Heart right ventricle (tissue), 16 donors: ENCODE results near the gene RALGPS1. TPM values are rescaled to one million over a fixed set of nuclear protein-coding genes. Genes with fewer than 3 reads are reported as not detected.

Experiments used
- ATAC-seq, 8 donors: fragments of 200-7000 bp; cut with Tn5 transposase; one replicate each; pipeline ENCODE4 v1.9.1; 2020; ENCODE audit warnings: mild to moderate bottlenecking in 8 of 8, moderate library complexity in 8 of 8, moderate number of reproducible peaks in 1 of 8
- DNase-seq, 2 donors: peaks; one replicate each; pipeline ENCODE4 v3.0.0-alpha.2; 2020
- H3K27ac ChIP-seq, 10 donors: fragments of 200-600 bp; sonication (generic) in 2 of 10; one replicate each; pipeline versions ENCODE4 v1.5.0 to v1.8.0; 2020 to 2022; ENCODE audit warnings: mild to moderate bottlenecking in 3 of 10
- H3K27me3 ChIP-seq, 7 donors: fragments of 200-600 bp; one replicate each; pipeline ENCODE4 v1.8.0; 2021 to 2022; ENCODE audit warnings: mild to moderate bottlenecking in 2 of 7
- H3K36me3 ChIP-seq, 9 donors: fragments of 200-600 bp; sonication (generic) in 1 of 9; one replicate each; pipeline versions ENCODE4 v1.5.0 to v1.8.0; 2020 to 2022; ENCODE audit warnings: mild to moderate bottlenecking in 2 of 9
- H3K4me1 ChIP-seq, 9 donors: fragments of 200-600 bp; sonication (generic) in 1 of 9; one replicate each; pipeline versions ENCODE4 v1.5.0 to v1.8.0; 2020 to 2022; ENCODE audit warnings: mild to moderate bottlenecking in 4 of 9
- H3K4me3 ChIP-seq, 10 donors: fragments of 200-600 bp; sonication (generic) in 2 of 10; one replicate each; pipeline versions ENCODE4 v1.5.0 to v1.8.0; 2020 to 2022; ENCODE audit warnings: mild to moderate bottlenecking in 7 of 10, moderate library complexity in 2 of 10
- H3K9me3 ChIP-seq, 11 donors: fragments of 200-600 bp in 10 of 11; sonication (generic) in 2 of 11; one replicate each; pipeline versions ENCODE4 v1.5.0 to v1.8.0; 2013 to 2022; ENCODE audit warnings: mild to moderate bottlenecking in 2 of 11, control low read depth in 1 of 11, moderate library complexity in 1 of 11
- CTCF ChIP-seq, 9 donors: fragments of 200-600 bp; sonication (generic) in 2 of 9; IDR thresholded peaks; one replicate each; pipeline versions ENCODE4 v1.5.0 to v1.8.0; 2021 to 2022; ENCODE audit warnings: antibody characterized with exemption in 9 of 9, mild to moderate bottlenecking in 5 of 9, moderate library complexity in 1 of 9
- WGBS, 2 donors: extraction: QIAGEN DNeasy Blood & Tissue Kit; methylation state at CpG; one replicate each; pipeline ENCODE4 v1.1.7; 2013; ENCODE audit warnings: inconsistent platforms in 1 of 2; 5-methylcytosine and 5-hydroxymethylcytosine counted together
- intact Hi-C, 10 donors: fragments of 100-400 bp; cut with DNase I; formaldehyde crosslinking; loops; one replicate each; pipeline versions ENCODE4 v1.11.1 to v1.14.2; 2022
- polyA plus RNA-seq, 2 donors: library from polyadenylated mRNA; stranded (reverse); fragments of 200-250 nt; gene quantifications; one replicate each; pipeline ENCODE4 v1.2.3, GENCODE V29; 2013
- total RNA-seq, 10 donors: library from RNA; stranded (reverse); fragmentation: NEBNext Ultra II Directional in 3 of 10; extraction: Animal tissue kit (Norgen Biotek cat#: 25700) in 3 of 10; gene quantifications; one replicate each; pipeline versions ENCODE4 v1.2.1 to v1.2.4, GENCODE V29; 2021 to 2023
- donor health status: Arrhythmogenic right ventricular cardiomyopathy.
- donor health status: ischemic (EF 13 %, LVEDD 7.1; RV severe dilation, severe dysfunction).
- donor health status: healthy with polysubstance abuse.
- donor health status: DM: no; HTN: yes; CAD: no.
- donor health status: DM: no; HTN: no; CAD: no.
- donor health status: ischemic (EF 25% LVEDD 6.9; RV normal size, moderate dysfunction).
- donor health status: ischemic (EF 25% LVEDD 5.7; RV mildly dilated, moderate dysfunction).
- donor health status: healthy.
- donor health status: DM: yes; HTN: yes; CAD: no.
- donor health status: Ischemic cardiomyopathy.
- donor health status: ischemic (EF 35%, LVEDD 5.7; RV mildly dilated, moderate dysfunction).
- donor health status: nonischemic (EF 11% LVEDD 7.7; RV severe dilation, severe dysfunction).
- donor health status: DM: yes; HTN: yes; CAD: no.
- donor health status: PGD.
- donor health status: ischemic (EF 29% LVEDD 5.4; RV normal size, mild dysfunction).
- donor health status: nonischemic (EF 23%, LVEDD 6.1; RV moderate dilation, normal function).

The RALGPS1 gene
- total and polyA plus RNA-seq, 12 donors, result 4.2 to 25.0 (median 16.8) TPM

GRCh38 chr9:127185931-127186781 lies 271.6 kb downstream of the RALGPS1 start:
- H3K4me3 ChIP-seq, result no peak overlapping the region
- H3K27me3 ChIP-seq, result no peaks in the 10 kb centered on the region
- intact Hi-C loops, result loop anchor here in 4 of 10 donors (5.0 kb wide), 3 partner anchors 54 to 129 kb away; partner anchors contain the start of gene ANGPTL2 (in 2 of the 4)
- H3K4me1 ChIP-seq, result peaks cover 26 to 64% (median 56%) of the 10 kb centered on the region in 9 donors
- DNase-seq (peak; percentile 83 to 90), ATAC-seq (peak; percentile 72 to 92 (median 88))
- no peaks in the 10 kb centered on the region for H3K36me3 ChIP-seq
- peak overlapping the region; percentile 77 to 97 (median 88) for H3K27ac ChIP-seq
- TF ChIP-seq CTCF (IDR thresholded peaks at IDR 0.05), result no peak
- 10 to 12% methylated on average over 11 of the region's 11 CpGs for WGBS, 2 donors
- no peaks in the 10 kb centered on the region for H3K9me3 ChIP-seq

- H3K36me3 ChIP-seq, result no peaks in the 10 kb centered on the region
- no peak for DNase-seq
- no peaks in the 10 kb centered on the region for H3K9me3 ChIP-seq
- H3K4me3 ChIP-seq, result no peak overlapping the region
- peak overlapping the region; percentile 77 to 97 (median 88) for H3K27ac ChIP-seq
- TF ChIP-seq CTCF (IDR thresholded peaks at IDR 0.05), result no peak
- H3K27me3 ChIP-seq, result no peaks in the 10 kb centered on the region
- 30 to 37% methylated on average over 7 of the region's 7 CpGs for WGBS, 2 donors
- peaks cover 26 to 63% (median 54%) of the 10 kb centered on the region in 9 donors for H3K4me1 ChIP-seq
- ATAC-seq, result peak in 2 of 8 donors; percentile 8 to 15
- intact Hi-C loops, result loop anchor here in 4 of 10 donors (5.0 kb wide), 3 partner anchors 55 to 130 kb away; partner anchors contain the start of gene ANGPTL2 (in 2 of the 4)
These were observed 272.2 kb downstream of the RALGPS1 start for GRCh38 chr9:127186806-127187205.

- no peak overlapping the region for H3K4me3 ChIP-seq
- 41 to 49% methylated on average over 14 of the region's 14 CpGs for whole genome bisulfite sequencing, 2 donors
- intact Hi-C loops, result loop anchor here in 4 of 10 donors (5.0 kb wide), 3 partner anchors 55 to 130 kb away; partner anchors contain the start of gene ANGPTL2 (in 2 of the 4)
These were observed 272.8 kb downstream of the RALGPS1 start for GRCh38 chr9:127187231-127187956.

More at GRCh38 chr9:127187231-127187956, 272.8 kb downstream of the RALGPS1 start:
- H3K4me1 ChIP-seq, result peaks cover 26 to 63% (median 54%) of the 10 kb centered on the region in 9 donors
- no peaks in the 10 kb centered on the region for H3K27me3 ChIP-seq
- TF ChIP-seq CTCF (IDR thresholded peaks at IDR 0.05), result no peak
- H3K27ac ChIP-seq, result peak overlapping the region; percentile 77 to 97 (median 88)
- DNase-seq (peak in 1 of 2 donors; percentile 61), ATAC-seq (peak; percentile 27 to 65 (median 38))
- H3K9me3 ChIP-seq, result no peaks in the 10 kb centered on the region
- no peaks in the 10 kb centered on the region for H3K36me3 ChIP-seq
